Thyroid gland (tissue), 4 donors: ENCODE measurements around the gene RSPO1.

Experiments used
- POLR2A ChIP-seq, 2 donors: fragments of 450-650 bp; IDR thresholded peaks; one replicate each; pipeline ENCODE4 v1.6.1; 2017; ENCODE audit warnings: antibody characterized with exemption in 2 of 2, mild to moderate bottlenecking in 2 of 2, moderate library complexity in 1 of 2
- TF ChIP-seq, protein P1 (sequence below), 6 experiments: fragments of 200-600 bp in 3 of 6; fragments of 450-650 bp in 3 of 6; sonication (generic) in 3 of 6; IDR thresholded peaks; one replicate each; pipeline ENCODE4 v1.5.1; 2016 to 2019; ENCODE audit warnings: antibody characterized with exemption in 6 of 6, mild to moderate bottlenecking in 2 of 6, inconsistent platforms in 1 of 6, moderate library complexity in 1 of 6

DNA sequence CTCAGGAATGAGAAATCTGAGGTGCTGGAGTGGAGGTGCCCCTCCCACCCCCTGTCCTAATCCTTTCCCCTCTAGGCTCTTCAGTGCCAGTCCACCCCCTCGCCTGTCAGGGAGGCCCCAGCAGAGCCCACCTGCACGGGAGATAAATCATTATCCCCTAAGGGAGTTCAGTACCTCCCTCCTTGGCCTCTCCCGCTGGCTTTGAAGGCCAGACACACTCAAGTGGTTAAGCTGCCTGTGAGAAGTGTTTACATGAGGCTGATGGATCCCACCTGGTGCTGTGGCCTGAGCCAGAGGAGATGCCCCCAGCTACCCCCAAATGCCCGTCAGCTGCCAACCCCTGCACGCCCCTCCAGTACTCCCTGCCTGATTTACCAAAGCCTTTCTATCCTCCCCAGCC, 3.7 kb downstream of the RSPO1 start:
- TF ChIP-seq, protein P1, sequence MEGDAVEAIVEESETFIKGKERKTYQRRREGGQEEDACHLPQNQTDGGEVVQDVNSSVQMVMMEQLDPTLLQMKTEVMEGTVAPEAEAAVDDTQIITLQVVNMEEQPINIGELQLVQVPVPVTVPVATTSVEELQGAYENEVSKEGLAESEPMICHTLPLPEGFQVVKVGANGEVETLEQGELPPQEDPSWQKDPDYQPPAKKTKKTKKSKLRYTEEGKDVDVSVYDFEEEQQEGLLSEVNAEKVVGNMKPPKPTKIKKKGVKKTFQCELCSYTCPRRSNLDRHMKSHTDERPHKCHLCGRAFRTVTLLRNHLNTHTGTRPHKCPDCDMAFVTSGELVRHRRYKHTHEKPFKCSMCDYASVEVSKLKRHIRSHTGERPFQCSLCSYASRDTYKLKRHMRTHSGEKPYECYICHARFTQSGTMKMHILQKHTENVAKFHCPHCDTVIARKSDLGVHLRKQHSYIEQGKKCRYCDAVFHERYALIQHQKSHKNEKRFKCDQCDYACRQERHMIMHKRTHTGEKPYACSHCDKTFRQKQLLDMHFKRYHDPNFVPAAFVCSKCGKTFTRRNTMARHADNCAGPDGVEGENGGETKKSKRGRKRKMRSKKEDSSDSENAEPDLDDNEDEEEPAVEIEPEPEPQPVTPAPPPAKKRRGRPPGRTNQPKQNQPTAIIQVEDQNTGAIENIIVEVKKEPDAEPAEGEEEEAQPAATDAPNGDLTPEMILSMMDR (IDR thresholded peaks at IDR 0.05), result no peak
- no peak for TF ChIP-seq POLR2A (IDR thresholded peaks at IDR 0.05)
